Thyroid gland (tissue), 4 donors: ENCODE measurements around the gene DMRT1. TPM values are rescaled to one million over a fixed set of nuclear protein-coding genes. Genes with fewer than 3 reads are reported as not detected.

ENCODE experiments used
- DNase-seq, 2 donors: peaks; one replicate each; pipeline ENCODE4 v3.0.0-alpha.2; 2019
- H3K27ac ChIP-seq, 3 donors: fragments of 200-600 bp; sonication (generic); 1 replicate in 2 of 3; 2 replicates in 1 of 3; pipeline ENCODE4 v1.5.1; 2016 to 2019; ENCODE audit warnings: mild to moderate bottlenecking in 1 of 3, moderate library complexity in 1 of 3
- H3K27me3 ChIP-seq: fragments of 200-600 bp; sonication (generic); one replicate; pipeline ENCODE4 v1.5.1; 2019
- H3K36me3 ChIP-seq, 2 donors: fragments of 200-600 bp; sonication (generic); one replicate each; pipeline ENCODE4 v1.5.1; 2016 to 2019
- H3K4me1 ChIP-seq, 2 donors: fragments of 200-600 bp; sonication (generic); one replicate each; pipeline ENCODE4 v1.5.1; 2017 to 2019
- H3K4me3 ChIP-seq, 3 donors: fragments of 200-600 bp; sonication (generic); replicated peaks in 1 of 3; 1 replicate in 2 of 3; 2 replicates in 1 of 3; pipeline ENCODE4 v1.5.1; 2016; ENCODE audit warnings: mild to moderate bottlenecking in 1 of 3
- H3K9me3 ChIP-seq: fragments of 200-600 bp; sonication (generic); one replicate; pipeline ENCODE4 v1.5.1; 2017
- POLR2A ChIP-seq, 2 donors: fragments of 450-650 bp; IDR thresholded peaks; one replicate each; pipeline ENCODE4 v1.6.1; 2017; ENCODE audit warnings: antibody characterized with exemption in 2 of 2, mild to moderate bottlenecking in 2 of 2, moderate library complexity in 1 of 2
- WGBS, 2 donors: methylation state at CpG; one replicate each; pipeline ENCODE4 v1.1.5; 2017; 5-methylcytosine and 5-hydroxymethylcytosine counted together
- intact Hi-C: fragments of 100-400 bp; cut with DNase I; formaldehyde crosslinking; loops from one replicate; pipeline ENCODE4 v1.15.1; 2023
- total RNA-seq, 4 donors: library from RNA; depleted of rRNA; stranded (reverse); fragments of >200 nt; gene quantifications; one replicate each; pipeline ENCODE4 v1.2.3, GENCODE V29; 2016
- TF ChIP-seq, protein P1 (sequence below), 6 experiments: fragments of 200-600 bp in 3 of 6; fragments of 450-650 bp in 3 of 6; sonication (generic) in 3 of 6; IDR thresholded peaks; one replicate each; pipeline ENCODE4 v1.5.1; 2016 to 2019; ENCODE audit warnings: antibody characterized with exemption in 6 of 6, mild to moderate bottlenecking in 2 of 6, inconsistent platforms in 1 of 6, moderate library complexity in 1 of 6

DMRT1 gene
- total RNA-seq, 4 donors from 2014 or later: 0.33 to 2.0 (median 0.94) TPM; not detected in 1

DNA sequence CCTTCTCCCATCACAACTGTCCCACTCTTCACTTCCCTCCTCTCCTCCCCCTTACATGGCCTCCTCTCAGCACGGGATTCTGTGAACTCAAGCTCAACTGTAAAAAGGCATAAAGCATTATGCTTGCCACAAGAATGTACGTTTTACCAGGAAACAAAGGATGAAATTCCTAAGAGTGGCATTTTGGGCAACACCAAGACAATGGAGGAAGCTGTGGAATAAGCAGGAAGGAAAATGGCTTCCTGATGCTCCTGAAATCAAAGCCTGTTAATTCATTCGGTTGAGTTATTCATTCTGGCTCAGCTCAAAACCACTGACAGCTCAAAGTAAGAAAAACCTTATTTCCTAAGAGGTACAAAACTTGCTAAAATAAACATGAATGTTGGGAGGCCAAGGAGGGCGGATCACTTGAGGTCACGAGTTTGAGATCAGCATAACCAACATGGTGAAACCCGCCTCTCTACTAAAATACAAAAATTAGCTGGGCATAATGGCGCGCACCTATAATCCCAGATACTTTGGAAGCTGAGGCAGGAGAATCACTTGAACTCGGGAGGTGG is 40.8 kb upstream of the DMRT1 start:
- Histone ChIP-seq H3K4me3 (no peak overlapping the region), H3K27ac (peak overlapping the region in 2 of 3 donors; percentile 38 to 67), H3K4me1 (peaks cover 12 to 17% of the 10 kb centered on the region in 2 donors), H3K27me3 (no peaks in the 10 kb centered on the region), H3K9me3 (no peaks in the 10 kb centered on the region), H3K36me3 (no peaks in the 10 kb centered on the region)
- intact Hi-C loops: no loop called here
- DNase-seq: no peak
- WGBS, 2 donors: 78 to 81% methylated on average over 9 of the region's 9 CpGs
- TF ChIP-seq, protein P1, sequence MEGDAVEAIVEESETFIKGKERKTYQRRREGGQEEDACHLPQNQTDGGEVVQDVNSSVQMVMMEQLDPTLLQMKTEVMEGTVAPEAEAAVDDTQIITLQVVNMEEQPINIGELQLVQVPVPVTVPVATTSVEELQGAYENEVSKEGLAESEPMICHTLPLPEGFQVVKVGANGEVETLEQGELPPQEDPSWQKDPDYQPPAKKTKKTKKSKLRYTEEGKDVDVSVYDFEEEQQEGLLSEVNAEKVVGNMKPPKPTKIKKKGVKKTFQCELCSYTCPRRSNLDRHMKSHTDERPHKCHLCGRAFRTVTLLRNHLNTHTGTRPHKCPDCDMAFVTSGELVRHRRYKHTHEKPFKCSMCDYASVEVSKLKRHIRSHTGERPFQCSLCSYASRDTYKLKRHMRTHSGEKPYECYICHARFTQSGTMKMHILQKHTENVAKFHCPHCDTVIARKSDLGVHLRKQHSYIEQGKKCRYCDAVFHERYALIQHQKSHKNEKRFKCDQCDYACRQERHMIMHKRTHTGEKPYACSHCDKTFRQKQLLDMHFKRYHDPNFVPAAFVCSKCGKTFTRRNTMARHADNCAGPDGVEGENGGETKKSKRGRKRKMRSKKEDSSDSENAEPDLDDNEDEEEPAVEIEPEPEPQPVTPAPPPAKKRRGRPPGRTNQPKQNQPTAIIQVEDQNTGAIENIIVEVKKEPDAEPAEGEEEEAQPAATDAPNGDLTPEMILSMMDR (IDR thresholded peaks at IDR 0.05): no peak

DNA sequence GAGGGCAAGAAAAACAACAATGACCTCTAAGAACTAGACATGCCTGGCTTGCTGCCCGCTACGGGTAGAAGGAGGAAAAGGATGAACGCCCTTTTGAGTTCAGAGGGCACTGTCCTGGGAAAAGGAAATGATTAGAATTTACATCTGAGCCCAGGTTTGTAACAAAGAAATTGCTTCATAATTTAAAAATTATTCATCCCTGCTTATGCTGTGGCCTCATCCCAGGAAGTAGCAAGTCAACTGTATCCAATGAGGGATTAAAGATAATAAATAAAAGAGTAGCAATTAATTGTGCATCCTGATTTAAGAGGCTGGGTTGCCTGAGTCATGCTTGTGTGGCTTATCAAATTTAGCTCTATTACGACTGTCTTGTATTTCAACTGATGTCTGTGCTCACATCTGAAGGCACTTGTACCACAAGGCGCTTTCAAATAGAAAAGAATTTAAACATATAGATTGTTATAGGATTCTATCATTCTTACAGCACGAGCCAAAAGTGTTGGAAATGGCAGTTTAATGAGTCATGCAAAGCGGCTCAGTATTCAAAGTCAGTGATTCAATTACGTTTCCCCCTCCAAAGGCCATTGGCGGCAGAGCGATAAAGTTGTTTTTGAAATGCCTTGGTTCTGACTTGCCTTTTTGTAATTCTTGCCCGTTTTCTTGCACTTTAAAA is 40.0 kb upstream of the DMRT1 start:
- intact Hi-C loops: no loop called here
- WGBS, 2 donors: 57 to 61% methylated on average over 11 of the region's 11 CpGs
- H3K27ac ChIP-seq: peak overlapping the region; percentile 21 to 67 (median 38)

DNA sequence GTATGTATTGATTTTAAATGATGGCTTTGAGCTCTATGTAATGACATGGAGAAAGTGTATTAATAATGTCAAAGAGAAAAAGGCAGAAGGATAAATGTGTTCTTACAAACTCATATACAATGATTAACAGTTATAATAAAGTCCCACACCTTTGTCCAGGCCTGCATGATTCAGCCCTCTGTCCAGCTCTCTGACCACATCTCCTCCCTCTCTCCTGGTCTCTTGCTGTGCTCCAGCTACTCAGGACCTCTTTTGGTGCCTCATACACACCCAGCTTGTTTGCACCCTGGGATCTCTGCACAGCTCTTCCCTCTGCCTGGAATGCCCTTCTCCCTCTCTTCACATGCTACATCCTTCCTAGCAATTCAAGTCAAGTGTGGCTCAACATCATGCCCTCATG is 37.5 kb upstream of the DMRT1 start:
- Histone ChIP-seq H3K4me3 (no peak overlapping the region), H3K27me3 (no peaks in the 10 kb centered on the region), H3K36me3 (no peaks in the 10 kb centered on the region), H3K4me1 (peaks cover 12 to 17% of the 10 kb centered on the region in 2 donors), H3K27ac (no peak overlapping the region), H3K9me3 (no peaks in the 10 kb centered on the region)
- intact Hi-C loops: no loop called here
- no peak for DNase-seq
- TF ChIP-seq, protein P1 (IDR thresholded peaks at IDR 0.05): no peak
- no peak for TF ChIP-seq POLR2A (IDR thresholded peaks at IDR 0.05)

More for the DNA sequence above, 40.0 kb upstream of the DMRT1 start:
- no peak overlapping the region for H3K4me3 ChIP-seq
- peaks cover 12 to 17% of the 10 kb centered on the region in 2 donors for H3K4me1 ChIP-seq
- H3K27me3 ChIP-seq: no peaks in the 10 kb centered on the region
- no peak for TF ChIP-seq POLR2A (IDR thresholded peaks at IDR 0.05)
- TF ChIP-seq, protein P1 (IDR thresholded peaks at IDR 0.05): no peak
- peak; percentile 88 to 91 for DNase-seq
- H3K9me3 ChIP-seq: no peaks in the 10 kb centered on the region
- no peaks in the 10 kb centered on the region for H3K36me3 ChIP-seq

DNA sequence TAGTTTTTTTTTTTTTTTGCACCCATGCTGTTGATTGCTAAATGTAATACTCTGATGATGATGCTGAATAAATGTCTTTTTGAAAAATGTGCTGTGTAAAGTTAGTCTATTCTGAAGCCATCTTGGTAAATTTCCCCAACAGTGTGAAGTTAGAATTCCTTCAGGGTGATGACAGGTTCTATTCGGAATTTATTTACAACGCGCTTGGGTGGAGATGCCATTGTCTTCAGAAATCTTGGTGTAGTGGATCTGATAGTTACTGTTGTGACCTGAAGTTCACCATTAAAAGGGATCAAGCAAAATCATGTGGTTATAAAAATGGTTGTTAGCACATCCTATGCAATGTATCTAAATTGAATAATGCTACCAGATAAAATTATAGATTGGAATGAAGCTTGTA is 36.3 kb upstream of the DMRT1 start:
- Histone ChIP-seq H3K4me1 (peaks cover 12 to 17% of the 10 kb centered on the region in 2 donors), H3K9me3 (no peaks in the 10 kb centered on the region), H3K36me3 (no peaks in the 10 kb centered on the region), H3K4me3 (no peak overlapping the region), H3K27ac (no peak overlapping the region), H3K27me3 (no peaks in the 10 kb centered on the region)
- intact Hi-C loops: no loop called here
- DNase-seq: no peak
- 73 to 87% methylated on average over 3 of the region's 3 CpGs for WGBS, 2 donors
- TF ChIP-seq POLR2A (IDR thresholded peaks at IDR 0.05): no peak
- TF ChIP-seq, protein P1 (IDR thresholded peaks at IDR 0.05): no peak
